IPS-11a (cell line): Measurements from ENCODE around the gene PSENEN.

Experiments used
- H3K4me3 ChIP-seq: one replicate; pipeline ENCODE4 v1.5.1; 2013; ENCODE audit warnings: low read depth, low read length, control low read depth

PSENEN gene, protein sequence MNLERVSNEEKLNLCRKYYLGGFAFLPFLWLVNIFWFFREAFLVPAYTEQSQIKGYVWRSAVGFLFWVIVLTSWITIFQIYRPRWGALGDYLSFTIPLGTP

DNA sequence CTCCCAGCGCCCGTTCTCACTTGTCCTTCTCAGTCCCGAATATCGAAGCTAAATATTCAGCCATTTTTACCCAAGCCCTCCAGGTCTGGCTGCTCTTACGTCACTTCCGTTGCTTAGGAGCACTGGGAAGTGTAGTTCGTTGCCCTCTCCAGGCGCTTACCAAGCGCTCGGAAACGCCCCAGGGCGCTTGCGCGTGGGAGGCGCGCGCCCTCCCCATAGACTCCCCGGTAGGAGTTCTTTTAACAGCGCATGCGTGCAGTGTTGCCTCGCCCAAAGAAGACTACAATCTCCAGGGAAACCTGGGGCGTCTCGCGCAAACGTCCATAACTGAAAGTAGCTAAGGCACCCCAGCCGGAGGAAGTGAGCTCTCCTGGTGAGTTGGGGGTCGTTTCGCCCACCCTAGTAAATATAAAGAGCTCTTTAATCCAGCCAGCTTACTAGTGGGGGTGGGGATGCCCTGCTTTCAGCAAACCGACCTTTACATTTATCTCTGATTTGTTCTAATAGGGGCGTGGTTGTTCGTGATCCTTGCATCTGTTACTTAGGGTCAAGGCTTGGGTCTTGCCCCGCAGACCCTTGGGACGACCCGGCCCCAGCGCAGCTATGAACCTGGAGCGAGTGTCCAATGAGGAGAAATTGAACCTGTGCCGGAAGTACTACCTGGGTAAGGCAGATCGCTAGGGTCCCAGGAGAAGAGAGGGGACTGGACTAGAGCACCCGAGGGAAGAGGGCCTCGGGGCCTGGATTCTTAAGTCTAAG, at the start of gene PSENEN, which contains the start of gene U2AF1L4:
TSS of gene PSENEN (plus strand) at position 324 of the 759 bp plus-strand sequence. CDS start at position 604, 280 bp downstream.
TSS of gene U2AF1L4 (minus strand) at position 91 of the 759 bp plus-strand sequence. CDS start at position 64, 27 bp downstream.
- H3K4me3 ChIP-seq = peak within 1 kb of the TSS; percentile 79

DNA sequence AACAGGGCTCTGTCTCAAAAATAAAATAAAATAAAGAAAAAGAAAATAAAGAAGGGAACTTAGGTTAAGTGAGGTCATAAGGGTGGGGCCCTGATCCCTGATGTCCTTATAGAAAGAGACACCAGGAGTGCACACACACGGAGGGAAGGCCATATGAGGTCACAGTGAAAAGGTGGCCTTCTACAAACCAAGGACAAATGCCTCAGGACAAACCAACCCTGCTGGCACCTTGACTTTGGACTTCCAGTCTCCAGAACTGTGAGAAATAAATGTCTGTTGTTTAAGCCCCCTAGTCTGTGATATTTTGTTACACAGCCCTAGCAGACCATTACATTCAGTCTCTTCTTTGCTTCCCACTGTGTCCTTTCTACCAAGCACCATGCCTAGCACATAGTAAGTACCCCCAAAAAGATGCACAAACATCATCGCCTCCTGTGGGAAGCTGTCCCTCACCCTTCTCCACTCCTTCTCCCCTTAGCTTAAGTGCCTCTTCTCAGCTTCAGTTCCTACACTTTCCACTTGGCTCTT, 49.5 kb upstream of the PSENEN start:
- H3K4me3 ChIP-seq = no peak overlapping the region

DNA sequence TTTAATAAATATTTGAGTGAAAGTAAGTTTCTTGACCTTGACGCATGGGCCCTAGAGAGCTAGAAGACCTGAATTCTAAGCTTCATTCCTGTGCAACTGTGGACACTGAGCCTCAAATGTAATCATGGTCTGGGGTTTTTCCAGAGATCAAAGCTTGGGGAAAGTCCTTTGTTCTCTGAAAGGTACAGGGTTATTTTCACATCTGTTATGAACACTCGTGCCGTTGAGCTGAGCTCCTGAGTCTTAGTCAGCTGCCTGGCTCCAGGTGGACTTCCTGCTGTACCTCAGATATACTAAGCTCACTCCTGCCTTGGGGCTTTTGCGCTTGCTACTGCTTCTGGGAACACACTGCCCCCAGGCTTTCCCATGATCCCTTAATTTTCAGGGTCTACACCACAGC, 48.6 kb upstream of the PSENEN start:
- no peak overlapping the region for H3K4me3 ChIP-seq

DNA sequence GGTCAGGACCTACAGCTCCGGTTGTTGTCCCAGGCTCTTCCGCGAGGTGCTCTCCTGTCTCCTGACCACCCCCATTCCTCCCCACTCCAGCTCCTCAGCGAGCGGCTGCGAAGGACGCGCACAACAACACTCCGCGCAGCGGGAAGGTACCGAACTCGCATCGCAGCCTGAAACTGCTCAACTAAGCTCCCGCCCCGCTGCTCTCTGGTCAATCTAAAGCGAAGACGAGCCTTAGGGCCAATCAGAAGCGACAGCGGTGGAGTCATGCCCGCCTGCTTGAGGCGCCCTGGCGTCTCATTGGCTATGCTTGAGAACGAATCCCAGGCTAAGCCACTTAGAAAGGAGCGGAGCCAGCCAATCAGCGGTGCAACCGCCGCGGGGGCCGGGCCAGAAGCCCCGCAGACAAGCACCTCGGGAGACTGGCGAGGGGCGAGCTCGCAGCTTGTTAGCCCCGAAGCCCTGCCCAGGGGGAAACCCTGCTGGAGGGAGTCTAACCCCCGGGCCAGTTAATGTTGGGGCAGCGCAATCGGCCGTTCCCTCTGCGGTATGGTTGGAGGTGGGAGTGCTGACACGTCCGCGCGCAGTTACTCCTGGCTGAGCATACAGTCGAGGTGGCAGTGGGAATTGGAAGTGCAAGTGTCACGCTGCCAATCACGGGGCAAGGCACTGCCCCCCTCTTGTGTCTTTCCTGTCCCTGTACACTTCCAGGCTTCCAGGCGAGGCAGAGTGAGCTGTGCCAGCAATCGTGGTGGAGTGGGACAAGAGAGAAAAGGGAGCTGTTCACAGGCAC, 43.0 kb upstream of the PSENEN start:
- peak overlapping the region; percentile 60 for H3K4me3 ChIP-seq

DNA sequence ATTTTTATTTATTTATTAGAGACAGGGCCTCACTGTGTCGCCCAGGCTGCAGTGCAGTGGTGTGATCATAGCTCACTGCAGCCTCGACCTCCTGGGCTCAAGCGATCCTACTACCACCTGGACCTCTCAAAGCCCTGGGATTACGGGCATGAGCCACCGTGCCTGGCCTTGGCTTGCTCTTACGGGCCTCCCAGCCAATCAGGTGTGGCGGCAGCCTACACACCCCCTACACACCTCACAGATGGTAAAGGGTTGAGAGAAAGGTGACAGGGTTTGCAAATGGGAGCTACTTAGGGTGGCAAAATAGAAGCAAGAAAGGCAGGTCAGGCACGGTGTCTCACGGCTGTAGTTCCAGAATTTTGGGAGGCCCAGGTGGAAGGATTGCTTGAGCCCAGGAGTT, 42.1 kb upstream of the PSENEN start:
- H3K4me3 ChIP-seq = no peak overlapping the region

DNA sequence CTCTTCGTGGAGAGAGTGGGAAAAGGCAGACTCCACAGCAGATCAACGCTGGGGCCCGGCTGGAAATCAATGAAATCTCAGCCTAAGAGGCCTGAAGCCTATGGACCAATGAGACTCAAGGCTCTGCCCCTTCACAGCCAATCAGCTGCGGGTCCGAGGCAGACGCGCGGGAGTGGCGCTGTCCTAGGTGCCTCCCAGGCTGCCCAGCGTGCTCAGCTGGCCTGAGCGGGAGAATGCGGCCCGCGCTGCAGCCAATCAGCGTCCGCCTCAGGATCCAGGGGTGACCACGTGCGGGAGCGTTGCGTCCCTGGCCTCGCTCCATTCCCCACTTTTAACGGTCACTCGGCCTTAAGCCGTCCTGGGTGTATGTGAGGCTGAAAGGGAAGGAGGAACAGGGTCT, 41.2 kb upstream of the PSENEN start, which contains the start of gene ZBTB32:
TSS of gene ZBTB32 (plus strand) at position 341 of the 400 bp plus-strand sequence. CDS start 10,069 bp downstream, outside the sequence.
- no peak within 1 kb of the TSS for H3K4me3 ChIP-seq

DNA sequence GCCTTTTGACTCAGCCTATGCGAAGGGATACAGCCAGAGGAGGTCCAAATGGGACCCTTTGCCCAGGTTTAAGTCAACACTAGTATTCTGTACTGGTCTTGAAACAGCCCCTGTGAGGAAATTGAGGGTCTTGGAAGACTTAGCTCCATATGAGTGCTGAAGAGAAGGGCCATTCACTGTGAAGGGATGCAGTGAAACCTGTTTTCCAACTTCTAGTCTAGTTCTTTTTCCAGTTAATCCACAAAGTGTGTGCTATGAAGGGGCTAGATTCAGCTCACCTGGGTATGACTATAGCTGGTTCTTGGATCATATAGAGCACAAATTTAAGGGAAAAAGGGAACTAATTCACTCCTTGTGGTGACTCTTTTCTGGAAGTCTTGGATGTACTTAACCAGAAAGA, 37.1 kb upstream of the PSENEN start:
- no peak overlapping the region for H3K4me3 ChIP-seq

DNA sequence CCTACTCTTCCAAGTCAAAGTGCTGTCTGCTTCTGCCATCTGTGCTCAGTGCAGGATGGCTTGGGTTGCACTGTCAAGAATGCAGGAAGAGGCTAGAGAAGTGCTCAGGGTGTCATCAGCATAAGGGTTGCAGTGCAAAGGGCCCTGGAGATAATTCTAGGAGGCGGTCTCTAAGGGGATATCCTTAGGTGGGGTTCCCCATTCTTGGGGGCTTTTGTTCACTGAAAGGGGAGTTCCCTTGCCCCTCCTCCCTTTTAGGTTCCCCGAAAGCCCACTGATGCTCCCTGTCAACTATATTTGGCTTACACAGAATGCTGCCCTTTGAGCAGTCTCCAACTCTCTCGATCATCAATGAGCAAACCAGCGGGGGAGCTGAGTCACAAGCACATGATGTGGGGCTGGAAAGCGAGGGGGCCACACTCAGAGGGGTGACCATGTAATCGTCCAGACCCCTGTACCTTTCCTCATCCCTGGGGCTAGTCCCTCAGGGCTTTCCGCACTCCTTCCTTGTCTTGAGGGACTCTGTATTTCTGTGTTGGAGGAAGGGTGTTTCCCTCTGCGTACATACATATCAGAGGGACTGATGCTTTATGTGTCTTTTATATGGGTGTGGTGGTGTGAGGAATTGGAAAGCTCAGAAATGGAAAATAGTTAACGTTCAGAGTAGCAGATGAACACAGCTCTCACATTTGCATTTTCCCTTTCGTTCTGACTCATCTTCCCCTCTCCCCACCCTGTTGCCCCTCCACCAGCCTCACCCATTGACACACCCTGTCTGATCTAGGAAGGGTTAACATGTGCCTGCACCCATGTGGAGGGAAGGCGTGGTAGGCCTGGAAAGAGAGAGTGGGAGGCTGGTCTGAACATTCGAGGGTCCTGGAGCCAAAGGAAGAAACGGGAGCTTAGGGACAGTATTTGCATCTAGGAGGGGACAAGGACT, 34.4 kb upstream of the PSENEN start:
- H3K4me3 ChIP-seq = no peak overlapping the region

DNA sequence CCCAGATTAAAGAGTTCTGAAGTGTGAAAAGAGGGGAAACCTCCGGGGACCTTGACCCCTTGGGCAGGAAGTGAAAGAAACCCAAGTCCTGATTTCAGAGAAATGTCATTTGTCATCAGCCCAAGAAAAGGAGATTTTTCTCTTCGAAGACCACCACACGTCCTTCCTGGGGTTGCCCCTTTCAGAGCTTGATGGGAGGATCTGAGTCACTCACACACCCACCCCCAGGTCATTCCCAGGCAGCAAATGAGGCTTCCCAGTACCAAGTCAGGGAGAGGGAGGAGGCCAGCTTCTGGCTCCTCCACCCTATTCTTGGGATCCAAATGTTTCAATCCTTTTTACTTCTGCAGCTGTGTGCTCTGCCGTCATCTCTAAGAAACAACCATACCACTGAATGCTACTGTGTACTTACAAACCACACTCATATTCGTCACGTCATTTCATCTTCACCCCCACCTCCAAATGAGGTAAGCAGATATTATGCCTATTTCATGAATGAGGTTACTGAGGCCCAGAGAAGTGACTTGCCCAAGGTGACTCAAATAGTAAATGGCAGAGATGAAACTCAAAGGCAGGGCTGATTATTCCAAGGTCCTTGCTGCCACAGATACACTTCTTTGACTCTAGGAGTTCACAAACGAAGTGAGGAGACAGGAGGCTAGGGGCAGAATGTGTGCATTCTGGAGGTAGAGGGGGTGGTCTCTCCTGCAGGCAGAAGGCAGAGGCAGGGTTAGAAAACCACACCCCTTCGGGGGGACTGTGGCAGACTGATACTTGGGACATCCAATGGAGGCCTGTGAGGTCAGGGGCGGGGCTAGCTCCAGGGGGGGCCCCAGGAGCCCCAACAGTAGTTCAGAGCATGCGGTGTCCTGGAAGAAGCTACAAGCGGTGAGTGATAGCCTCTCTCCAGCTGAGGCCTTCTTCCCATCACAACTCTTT, 32.6 kb upstream of the PSENEN start:
- H3K4me3 ChIP-seq = no peak overlapping the region

DNA sequence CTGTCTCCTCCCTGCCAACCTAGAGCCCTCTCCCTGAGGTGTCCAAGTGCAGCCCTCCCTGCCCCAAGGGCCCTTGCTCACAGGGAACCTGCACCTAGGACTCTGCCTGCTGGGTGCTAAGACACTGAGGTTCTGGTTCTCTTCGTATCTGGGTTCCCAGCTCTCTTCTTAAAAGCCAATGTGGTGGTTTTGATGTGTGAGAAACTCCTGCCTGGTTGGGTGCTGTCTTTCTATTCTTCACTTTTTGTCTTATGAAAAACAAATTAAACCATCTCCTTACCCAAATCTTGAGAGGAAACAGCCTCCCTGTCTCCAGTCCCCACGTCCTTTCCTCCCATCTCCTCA, 32.0 kb upstream of the PSENEN start:
- H3K4me3 ChIP-seq = no peak overlapping the region

DNA sequence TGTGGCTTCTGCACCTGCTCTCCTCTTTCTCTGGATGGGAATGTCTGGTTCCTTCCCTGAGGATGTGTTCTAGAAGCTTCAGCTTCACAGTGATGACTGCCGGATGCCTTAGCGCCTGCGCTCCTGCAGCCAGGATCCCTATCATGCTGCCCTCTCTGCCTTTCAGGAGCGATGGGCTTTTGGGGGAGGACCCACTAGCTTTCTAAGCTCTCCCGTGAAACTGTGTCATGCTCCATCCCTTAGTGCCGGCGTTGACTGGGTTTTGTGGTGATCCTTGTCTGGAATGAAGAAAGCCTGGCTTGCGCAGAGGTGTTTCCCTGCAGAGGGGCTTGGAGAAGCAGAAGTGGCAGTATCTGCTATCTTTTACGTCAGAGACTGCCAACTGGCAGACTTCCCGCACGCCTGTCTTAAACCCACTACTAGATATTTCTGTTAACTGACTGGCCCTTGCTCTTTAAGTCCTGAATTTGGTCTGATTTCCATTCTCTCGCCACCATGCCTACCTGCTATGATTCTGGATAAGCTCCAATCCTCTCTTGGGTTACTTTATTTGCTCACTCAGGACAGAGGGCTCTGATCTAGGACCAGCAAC, 31.5 kb upstream of the PSENEN start:
- H3K4me3 ChIP-seq = no peak overlapping the region

DNA sequence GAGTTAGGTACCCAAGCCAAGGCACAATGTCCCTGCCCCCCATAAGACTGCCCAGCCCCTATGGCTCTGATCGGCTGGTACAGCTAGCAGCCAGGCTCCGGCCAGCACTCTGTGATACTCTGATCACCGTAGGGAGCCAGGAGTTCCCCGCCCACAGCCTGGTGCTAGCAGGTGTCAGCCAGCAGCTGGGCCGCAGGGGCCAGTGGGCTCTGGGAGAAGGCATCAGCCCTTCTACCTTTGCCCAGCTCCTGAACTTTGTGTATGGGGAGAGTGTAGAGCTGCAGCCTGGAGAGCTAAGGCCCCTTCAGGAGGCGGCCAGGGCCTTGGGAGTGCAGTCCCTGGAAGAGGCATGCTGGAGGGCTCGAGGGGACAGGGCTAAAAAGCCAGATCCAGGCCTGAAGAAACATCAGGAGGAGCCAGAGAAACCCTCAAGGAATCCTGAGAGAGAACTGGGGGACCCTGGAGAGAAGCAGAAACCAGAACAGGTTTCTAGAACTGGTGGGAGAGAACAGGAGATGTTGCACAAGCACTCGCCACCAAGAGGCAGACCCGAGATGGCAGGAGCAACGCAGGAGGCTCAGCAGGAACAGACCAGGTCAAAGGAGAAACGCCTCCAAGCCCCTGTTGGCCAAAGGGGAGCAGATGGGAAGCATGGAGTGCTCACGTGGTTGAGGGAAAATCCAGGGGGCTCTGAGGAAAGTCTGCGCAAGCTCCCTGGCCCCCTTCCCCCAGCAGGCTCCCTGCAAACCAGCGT, 30.7 kb upstream of the PSENEN start:
- no peak overlapping the region for H3K4me3 ChIP-seq

DNA sequence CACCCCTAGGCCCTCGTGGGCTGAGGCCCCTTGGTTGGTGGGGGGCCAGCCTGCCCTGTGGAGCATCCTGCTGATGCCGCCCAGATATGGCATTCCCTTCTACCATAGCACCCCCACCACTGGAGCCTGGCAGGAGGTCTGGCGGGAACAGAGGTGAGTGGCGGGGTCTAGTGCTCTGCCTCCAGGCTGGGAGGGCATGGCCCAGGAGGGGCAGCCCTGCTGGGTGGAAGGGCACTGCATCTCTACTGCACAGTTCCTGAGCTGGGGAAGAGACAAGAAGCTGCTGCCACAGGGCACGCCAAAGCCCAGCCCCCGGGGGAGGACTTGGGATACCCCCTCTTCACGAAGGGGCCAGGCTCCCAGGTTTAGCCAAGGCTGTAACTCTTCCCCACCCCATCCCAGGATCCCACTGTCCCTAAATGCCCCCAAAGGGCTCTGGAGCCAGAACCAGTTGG, 30.1 kb upstream of the PSENEN start:
- H3K4me3 ChIP-seq = no peak overlapping the region

DNA sequence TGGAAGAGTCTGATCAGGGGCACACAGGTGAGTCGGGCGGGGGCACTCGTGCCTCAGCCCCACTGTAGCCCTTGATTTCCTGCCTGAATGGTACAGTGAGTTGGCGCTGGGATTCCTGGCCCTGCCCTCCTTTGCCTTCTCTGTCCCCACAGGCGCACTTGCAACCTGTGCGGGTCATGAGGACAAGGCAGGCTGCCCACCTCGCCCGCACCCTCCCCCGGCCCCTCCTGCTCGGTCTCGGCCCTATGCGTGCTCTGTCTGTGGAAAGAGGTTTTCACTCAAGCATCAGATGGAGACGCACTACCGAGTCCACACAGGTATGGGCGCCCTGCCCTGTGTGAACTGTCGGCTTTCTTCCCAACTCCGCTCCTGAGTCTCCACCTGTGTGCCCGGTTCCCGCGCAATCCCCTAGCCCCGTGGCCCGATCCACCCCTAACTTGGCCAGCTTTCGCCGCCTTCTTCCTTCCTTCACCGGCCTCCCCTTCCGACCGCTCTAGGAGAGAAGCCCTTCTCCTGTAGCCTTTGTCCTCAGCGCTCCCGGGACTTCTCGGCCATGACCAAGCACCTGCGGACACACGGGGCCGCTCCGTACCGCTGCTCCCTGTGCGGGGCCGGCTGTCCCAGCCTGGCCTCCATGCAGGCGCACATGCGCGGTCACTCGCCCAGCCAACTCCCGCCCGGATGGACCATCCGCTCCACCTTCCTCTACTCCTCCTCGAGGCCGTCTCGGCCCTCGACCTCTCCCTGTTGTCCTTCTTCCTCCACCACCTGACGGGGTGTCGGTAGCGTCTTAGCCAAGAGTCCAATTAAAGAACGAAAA, 29.3 kb upstream of the PSENEN start:
- H3K4me3 ChIP-seq = peak overlapping the region; percentile 62

DNA sequence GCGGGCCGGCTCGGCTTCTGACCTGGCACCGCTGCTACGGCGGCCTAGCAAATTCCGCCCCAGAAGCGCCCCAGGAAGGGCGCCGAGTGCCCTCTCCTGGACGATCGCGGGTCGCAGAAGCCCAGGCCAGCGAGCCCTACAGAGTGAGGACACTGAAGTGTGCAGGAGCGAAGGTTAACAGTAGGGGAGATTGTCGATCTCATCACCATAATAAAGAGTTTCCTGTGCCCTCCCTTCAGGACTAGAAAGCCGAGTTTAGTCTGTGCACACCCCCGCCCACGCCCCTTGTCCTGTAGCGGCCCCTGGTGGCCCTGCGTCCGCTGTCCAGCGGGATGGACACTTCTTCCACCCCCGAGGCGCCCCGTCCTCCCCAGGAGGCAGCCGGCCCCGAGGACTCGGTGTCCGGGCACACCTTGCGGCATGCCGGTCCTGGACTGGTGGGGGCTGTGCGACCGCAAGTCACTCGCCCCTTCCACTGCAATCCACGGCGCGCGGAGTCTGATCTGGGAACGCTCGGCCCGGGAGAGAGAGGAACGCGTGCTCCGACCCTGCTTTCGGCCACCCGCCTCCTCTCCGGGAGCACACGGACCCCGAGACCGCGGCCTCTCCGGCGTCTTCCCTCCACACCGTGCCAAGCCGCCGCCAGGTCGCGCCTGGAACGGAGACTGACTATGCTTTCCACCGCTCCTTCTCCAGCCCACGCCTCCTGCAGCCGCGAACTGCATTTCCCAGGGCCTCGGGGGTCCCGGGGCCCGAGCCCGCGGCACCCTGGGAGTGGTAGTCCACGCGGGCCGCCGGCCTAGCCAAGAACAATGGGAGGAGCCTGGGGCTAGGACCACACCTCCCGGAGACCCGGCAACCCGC, 28.4 kb upstream of the PSENEN start:
- peak overlapping the region; percentile 62 for H3K4me3 ChIP-seq

DNA sequence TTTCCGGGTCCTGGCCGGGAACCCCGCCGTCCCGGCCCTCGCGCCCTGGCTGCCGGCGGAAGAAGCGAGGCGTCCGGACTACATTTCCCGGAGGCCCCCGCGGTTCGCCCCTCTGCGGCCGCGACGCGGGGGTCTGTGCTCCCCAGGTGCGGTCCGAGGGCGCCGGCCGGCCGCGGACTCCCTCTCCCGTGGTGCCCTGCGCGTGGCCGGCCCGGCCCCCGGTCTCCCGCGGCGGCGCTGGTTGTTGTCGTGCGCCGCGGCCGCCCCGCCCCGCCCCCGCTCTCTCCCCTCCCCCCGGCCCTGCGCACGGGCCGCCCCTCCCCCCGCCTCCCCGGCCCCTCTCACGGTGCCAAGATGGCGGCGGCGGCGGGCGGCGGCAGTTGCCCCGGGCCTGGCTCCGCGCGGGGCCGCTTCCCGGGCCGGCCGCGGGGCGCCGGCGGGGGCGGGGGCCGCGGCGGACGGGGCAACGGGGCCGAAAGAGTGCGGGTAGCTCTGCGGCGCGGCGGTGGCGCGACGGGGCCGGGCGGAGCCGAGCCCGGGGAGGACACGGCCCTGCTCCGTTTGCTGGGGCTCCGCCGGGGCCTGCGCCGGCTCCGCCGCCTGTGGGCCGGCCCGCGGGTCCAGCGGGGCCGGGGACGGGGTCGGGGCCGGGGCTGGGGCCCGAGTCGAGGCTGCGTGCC, 27.6 kb upstream of the PSENEN start, which contains the start of gene KMT2B:
TSS of gene KMT2B (plus strand) at position 339 of the 680 bp plus-strand sequence. CDS start at position 355, 16 bp downstream.
- peak within 1 kb of the TSS; percentile 82 for H3K4me3 ChIP-seq
